Dermis microvascular lymphatic vessel endothelial cell (primary cell): ENCODE data around the gene CD300A. TPM values are rescaled to one million over a fixed set of nuclear protein-coding genes. Genes with fewer than 3 reads are reported as not detected.

Experiments
- DNase-seq, 2 donors: peaks; one replicate each; pipeline versions ENCODE4 v3.0.0 to v3.0.0-alpha.2; 2010; ENCODE audit warnings: low read depth in 2 of 2
- total RNA-seq: library from RNA; depleted of rRNA; stranded (reverse); fragments of >200 nt; gene quantifications from 2 replicates; pipeline ENCODE4 v1.2.1, GENCODE V29; 2014

CD300A gene
- total RNA-seq, 1 donor from 2014 or later = not detected

GRCh38 chr17:74439691-74440567, 26.5 kb upstream of the CD300A start:
- no peak for DNase-seq

DNA sequence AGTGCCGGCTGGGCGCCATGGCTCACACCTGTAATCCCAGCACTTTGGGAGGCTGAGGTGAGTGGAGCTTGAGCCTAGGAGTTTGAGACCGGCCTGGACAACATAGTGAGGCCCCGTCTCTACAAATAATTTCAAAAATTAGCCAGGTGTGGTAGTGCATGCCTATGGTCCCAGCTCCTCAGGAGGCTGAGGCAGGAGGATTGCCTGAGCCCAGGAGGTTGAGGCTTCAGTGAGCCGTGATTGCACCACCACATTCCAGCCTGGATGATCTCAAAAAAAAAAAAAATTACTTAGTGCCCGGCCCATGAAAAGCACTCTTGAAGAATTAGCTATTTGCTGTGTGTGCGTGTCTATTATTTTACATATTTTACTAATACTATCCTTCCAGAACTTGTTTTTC, 24.9 kb upstream of the CD300A start:
- DNase-seq = no peak

GRCh38 chr17:74442291-74442669, 24.2 kb upstream of the CD300A start:
- DNase-seq = no peak

DNA sequence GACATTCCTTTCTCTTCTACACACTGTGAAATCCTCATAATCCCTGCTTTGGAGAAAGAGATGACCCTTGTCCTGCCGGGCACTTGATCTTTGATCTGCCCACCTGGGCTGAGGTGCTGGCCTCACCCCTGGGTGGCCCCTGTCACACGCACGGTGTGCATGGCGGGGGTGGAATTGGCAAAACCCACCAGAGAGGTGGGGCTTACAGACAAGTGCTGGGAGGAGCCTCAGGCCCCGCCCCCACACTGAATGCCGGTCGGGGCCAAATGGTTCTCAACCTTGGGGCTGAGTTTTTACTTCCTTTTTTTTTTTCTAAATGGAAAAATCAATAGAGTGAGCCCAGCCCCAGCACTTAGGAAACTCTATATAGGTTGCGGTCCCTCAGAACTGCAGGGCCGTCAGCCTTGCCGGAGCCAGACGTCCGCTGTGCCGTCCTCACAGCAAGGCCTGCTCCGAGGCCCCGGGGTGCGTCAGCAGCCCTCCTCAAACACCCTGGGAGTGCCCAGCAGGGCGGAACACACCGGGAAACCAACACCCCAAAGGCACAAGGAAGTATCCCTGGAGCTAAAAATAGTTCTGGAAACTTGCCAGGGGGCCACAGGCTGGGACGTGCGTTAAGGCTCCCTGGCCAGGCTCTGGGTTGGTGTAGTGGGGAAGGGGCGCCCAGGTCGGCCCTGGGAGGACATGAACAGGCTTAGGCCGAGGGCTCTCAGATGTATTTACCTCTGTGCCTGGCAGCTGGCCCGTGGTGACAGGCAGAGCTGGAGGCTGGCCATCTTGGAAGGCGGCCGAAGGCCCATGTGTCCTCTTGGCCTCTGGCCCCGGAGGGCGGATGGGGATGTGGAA, 23.5 kb upstream of the CD300A start:
- DNase-seq = peak; percentile 24 to 65

DNA sequence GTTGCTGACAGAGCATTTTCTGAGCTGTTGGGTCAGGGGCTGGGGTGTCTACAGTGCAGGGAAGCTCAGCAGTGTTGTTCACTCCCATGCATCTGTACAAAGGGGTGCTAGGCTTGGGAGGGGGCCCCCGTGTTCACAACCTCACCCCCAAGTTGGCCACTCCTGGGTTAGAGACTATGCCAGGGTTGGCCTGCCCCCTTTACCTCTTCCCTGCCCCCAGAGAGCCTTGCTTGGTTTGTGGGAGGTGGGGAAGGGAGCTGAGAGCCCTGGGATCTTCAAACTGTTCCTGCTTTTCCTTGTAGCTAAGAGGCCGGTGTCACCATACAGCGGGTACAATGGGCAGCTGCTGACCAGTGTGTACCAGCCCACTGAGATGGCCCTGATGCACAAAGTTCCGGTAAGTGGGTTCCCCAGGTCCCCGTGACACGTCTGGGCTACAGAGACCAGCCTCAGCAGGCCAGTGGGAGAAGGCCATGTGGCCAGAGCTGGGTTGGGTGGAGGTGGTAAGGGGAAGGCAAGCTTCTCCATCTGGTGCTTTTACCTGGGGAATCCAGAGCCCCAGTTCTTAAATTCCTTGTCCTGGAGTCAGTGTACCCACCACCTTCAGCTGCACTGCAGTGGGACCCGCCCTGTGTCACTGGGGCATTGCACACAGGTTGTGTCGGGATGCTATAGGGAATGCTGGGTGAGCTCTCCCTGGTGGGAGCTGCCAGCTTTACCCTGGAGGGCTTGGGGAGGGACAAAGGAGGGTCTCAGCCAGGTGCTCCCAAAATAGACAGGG, 22.7 kb upstream of the CD300A start:
- DNase-seq = no peak

DNA sequence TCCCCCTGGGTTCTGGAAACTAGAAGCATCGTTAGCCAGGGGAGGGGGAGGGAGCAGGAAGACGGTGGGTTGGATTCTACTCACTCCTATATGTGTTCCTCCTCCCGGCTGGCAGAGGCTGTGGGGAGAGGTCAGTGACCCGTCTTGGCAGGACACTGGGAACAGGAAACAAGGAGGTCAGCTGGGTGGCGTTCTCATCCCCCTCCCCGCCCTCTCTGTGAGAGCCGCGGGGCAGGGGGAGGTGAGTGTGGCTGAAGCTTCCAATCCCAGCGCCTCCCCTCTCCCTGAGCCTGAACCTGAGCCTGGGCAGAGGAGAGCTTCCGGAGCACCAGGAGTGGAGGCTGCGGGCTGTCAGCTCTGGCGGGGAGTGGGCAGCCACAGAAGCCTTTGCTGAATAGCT, 22.0 kb upstream of the CD300A start:
- DNase-seq = peak in 1 of 2 donors; percentile 72

GRCh38 chr17:74445158-74445557, 21.3 kb upstream of the CD300A start:
- no peak for DNase-seq

DNA sequence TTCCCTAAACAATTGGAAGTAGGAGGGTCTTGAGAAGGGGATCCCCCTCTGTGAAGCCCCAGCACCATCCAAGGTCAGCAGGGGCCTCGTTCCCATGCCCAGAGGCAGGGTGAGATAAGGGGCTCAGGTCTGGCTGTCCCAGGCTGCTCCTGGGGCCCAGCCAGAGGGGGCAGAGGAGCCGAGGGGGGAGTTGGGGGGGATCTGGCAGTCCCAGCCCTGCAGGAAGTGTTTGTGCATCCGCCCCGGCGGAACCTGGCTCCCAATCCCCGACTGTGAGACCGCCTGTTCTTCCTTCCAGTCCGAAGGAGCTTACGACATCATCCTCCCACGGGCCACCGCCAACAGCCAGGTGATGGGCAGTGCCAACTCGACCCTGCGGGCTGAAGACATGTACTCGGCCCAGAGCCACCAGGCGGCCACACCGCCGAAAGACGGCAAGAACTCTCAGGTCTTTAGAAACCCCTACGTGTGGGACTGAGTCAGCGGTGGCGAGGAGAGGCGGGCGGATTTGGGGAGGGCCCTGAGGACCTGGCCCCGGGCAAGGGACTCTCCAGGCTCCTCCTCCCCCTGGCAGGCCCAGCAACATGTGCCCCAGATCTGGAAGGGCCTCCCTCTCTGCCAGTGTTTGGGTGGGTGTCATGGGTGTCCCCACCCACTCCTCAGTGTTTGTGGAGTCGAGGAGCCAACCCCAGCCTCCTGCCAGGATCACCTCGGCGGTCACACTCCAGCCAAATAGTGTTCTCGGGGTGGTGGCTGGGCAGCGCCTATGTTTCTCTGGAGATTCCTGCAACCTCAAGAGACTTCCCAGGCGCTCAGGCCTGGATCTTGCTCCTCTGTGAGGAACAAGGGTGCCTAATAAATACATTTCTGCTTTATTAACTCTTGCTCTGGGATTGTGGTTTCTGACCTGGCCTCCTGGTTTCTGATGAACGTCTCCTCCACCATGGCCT, 19.6 kb upstream of the CD300A start:
- DNase-seq = peak in 1 of 2 donors; percentile 25

DNA sequence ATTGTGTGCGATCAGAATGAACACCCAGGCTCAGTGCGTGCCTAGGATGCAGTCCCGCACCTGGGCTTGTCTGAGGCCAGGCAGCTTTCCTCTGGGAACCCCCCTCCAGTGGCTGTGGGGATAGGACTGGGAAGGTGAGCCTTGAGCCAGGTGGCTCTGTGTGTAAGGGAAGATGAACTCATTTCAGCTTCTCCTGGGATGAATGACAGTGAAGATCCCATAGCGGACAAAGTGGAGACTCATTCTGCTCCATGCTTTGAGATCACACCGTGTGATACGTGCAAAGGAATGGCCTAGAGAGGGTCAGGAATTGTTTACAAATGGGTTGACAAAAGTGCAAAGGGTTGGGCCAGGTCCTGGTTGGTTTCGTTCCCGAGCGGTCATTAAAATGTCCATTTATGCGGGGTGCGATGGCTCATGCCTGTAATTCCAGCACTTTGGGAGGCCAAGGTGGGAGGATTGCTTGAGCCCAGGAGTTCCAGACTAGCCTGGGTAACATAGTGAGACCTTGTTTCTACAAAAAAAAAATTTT, 18.7 kb upstream of the CD300A start:
- no peak for DNase-seq

DNA sequence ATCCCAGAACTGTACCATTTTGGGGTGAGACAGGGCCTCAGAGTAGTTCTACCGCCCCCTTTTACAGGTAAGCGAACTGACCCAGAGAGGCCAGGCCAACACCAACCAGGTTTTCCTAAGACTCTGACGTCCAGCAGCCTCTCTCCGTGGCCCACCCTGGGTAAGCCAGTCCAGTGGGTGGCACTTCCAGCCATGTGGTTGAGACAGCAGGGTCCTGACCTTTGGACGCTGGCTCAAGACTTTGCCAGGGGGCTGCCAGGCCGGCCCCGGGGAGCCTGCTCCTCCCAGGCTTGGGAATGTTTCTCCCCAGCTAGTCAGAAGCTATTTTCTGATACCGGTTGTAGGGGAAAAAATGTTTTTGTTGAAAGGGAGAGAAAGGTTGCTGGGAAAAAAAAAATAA, 17.7 kb upstream of the CD300A start:
- no peak for DNase-seq

DNA sequence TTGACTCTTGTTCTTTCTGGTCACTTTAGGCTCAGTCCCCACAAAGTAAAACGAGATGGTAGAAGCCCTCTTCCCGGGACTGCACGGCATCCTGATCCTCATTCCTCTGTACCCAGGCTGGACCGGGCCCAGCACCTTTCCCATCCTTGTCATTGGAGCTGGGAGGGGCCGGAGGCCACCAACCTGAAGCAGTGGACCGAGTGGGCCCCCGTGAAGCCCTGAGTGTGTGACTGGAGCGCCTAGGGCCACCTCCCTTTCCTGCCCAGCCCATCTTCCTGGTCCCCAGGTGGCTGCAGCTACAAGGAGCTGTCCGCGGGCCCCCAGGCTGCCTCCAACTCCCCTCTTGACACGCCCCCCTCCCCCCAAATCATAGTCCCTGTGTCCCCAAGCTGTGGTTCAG, 17.1 kb upstream of the CD300A start:
- no peak for DNase-seq

DNA sequence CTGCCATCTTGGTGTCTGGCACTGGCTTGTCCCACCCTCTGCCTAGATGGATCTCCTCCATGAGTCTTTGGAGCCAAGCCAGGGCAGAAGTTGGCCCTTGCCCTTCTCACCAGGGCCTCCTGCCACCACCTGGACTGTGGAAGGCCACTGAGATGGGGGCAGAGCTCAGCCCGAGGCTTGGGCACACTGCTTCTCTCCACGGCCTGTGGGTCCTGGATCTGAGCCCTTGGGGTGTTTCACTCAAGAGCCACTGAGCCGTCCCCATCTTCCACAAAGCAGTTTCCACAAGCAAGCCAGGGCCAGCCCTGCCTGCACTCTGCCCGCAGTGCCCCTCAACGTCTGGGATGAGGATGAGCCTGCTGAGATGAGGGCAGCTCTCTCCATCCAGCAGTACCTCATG, 16.7 kb upstream of the CD300A start:
- DNase-seq = no peak

DNA sequence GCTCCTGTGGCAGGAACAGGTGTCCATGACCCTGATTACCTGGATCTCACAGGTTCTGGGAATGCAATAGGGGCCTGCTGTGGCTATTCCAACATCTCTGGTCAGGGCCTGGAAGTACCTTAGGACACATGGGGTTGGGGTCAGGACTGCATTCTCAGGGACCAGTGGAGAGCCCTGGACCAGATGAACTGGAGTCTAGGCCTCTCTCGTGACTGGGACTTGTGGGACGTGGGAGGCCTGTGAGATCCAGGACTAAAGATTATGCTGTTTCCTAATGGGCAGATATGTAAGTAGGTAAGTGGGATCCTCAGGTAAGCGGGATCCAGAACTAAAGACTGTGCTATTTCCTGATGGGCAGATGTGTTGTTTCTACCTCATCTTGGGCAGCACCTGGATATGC, 16.2 kb upstream of the CD300A start:
- DNase-seq = no peak

GRCh38 chr17:74450925-74451403, 15.5 kb upstream of the CD300A start:
- no peak for DNase-seq

- DNase-seq = no peak
Measured at GRCh38 chr17:74451557-74451956, 14.9 kb upstream of the CD300A start.

GRCh38 chr17:74452033-74452840, 14.2 kb upstream of the CD300A start:
- DNase-seq = no peak

GRCh38 chr17:74452841-74453661, 13.4 kb upstream of the CD300A start:
- DNase-seq = no peak

DNA sequence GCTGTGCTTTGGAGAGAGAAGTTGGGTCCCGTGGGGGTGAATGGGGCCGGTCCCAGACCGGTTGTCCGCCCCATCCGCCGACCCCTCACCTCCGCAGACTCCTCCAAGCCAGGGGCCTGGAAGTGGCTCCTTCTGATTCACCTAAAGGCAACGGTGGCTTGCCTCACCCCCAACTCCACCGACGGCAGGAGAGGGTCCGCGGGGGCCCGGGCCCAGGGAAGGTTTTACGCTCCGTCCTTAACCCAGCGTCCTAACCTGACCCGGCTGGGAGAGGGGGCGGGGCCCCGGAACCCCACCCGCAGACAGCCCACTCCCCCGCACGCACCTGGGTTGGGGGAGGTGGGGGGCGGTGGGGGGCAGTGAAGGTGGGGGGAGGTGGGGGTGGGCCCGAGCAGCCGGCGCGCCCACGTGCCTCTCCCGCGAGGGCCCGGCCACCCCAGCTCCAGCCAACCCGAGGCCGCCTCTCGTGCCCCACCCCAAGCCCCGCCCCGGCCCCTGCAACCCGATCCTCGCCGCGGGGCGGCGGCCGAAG, 12.7 kb upstream of the CD300A start:
- DNase-seq = no peak
